Coronary artery (tissue), 2 donors: ENCODE measurements around the gene MTSS2.

ENCODE experiments used
- DNase-seq: peaks from one replicate; pipeline ENCODE4 v3.0.0-alpha.2; 2017; ENCODE audit warnings: low spot score
- H3K27ac ChIP-seq, 2 donors: fragments of 200-600 bp; sonication (generic); one replicate each; pipeline ENCODE4 v1.5.1; 2016 to 2019
- H3K4me3 ChIP-seq: fragments of 200-600 bp; sonication (generic); 2 replicates; pipeline ENCODE4 v1.5.1; 2016; ENCODE audit warnings: mild to moderate bottlenecking, moderate library complexity
- CTCF ChIP-seq: fragments of 200-600 bp; sonication (generic); IDR thresholded peaks from one replicate; pipeline ENCODE4 v1.5.1; 2019; ENCODE audit warnings: antibody characterized with exemption

Gene MTSS2

GRCh38 chr16:70686376-70687101, 686 bp upstream of the MTSS2 start:
- H3K4me3 ChIP-seq: peak overlapping the region; percentile 86
- TF ChIP-seq CTCF: no peak
- DNase-seq: no peak

GRCh38 chr16:70685061-70685937, 554 bp downstream of the MTSS2 start:
- no peak for TF ChIP-seq CTCF
- peak overlapping the region; percentile 86 to 100 for H3K27ac ChIP-seq
- DNase-seq: no peak

More at GRCh38 chr16:70686376-70687101, 686 bp upstream of the MTSS2 start:
- H3K27ac ChIP-seq: peak overlapping the region; percentile 96 to 100

GRCh38 chr16:70684146-70685060, 1.4 kb downstream of the MTSS2 start:
- TF ChIP-seq CTCF: no peak
- Histone ChIP-seq H3K4me3 (peak overlapping the region; percentile 86), H3K27ac (peak overlapping the region; percentile 86 to 100)
- DNase-seq: no peak

More at GRCh38 chr16:70685061-70685937, 554 bp downstream of the MTSS2 start:
- peak overlapping the region; percentile 86 for H3K4me3 ChIP-seq

- DNase-seq: no peak
Measured at GRCh38 chr16:70683146-70683944, 2.5 kb downstream of the MTSS2 start.

GRCh38 chr16:70682239-70683145, 3.4 kb downstream of the MTSS2 start:
- Histone ChIP-seq H3K27ac (peak overlapping the region; percentile 86 to 100), H3K4me3 (peak overlapping the region; percentile 86)
- TF ChIP-seq CTCF: no peak
- no peak for DNase-seq

More at GRCh38 chr16:70683146-70683944, 2.5 kb downstream of the MTSS2 start:
- H3K4me3 ChIP-seq: peak overlapping the region; percentile 86
- H3K27ac ChIP-seq: peak overlapping the region; percentile 86 to 100
- TF ChIP-seq CTCF: no peak
